Neuron (in vitro differentiated cells): Measurements from ENCODE around the gene PEAK1.

Experiments
- H2AFZ ChIP-seq: one replicate; pipeline ENCODE4 v1.6.1; 2013; ENCODE audit warnings: low read depth, mild to moderate bottlenecking, inconsistent platforms, low read length, moderate library complexity
- H3K27me3 ChIP-seq: one replicate; pipeline ENCODE4 v1.6.1; 2013; ENCODE audit warnings: low read length; ENCODE audit not compliant: insufficient read depth
- H3K36me3 ChIP-seq: one replicate; pipeline ENCODE4 v1.6.1; 2013; ENCODE audit warnings: low read length; ENCODE audit not compliant: insufficient read depth
- H3K4me1 ChIP-seq: one replicate; pipeline ENCODE4 v1.6.1; 2013; ENCODE audit warnings: low read length; ENCODE audit not compliant: insufficient read depth
- H3K4me3 ChIP-seq: 2 replicates; pipeline ENCODE4 v1.5.1; 2013; ENCODE audit warnings: mild to moderate bottlenecking, low read length, moderate library complexity
- H3K9me3 ChIP-seq: one replicate; pipeline ENCODE4 v1.6.1; 2013; ENCODE audit warnings: low read length

Gene PEAK1

GRCh38 chr15:77144026-77144425, 275.9 kb downstream of the PEAK1 start:
- Histone ChIP-seq H3K4me1 (no peaks in the 10 kb centered on the region), H3K4me3 (no peak overlapping the region)

DNA sequence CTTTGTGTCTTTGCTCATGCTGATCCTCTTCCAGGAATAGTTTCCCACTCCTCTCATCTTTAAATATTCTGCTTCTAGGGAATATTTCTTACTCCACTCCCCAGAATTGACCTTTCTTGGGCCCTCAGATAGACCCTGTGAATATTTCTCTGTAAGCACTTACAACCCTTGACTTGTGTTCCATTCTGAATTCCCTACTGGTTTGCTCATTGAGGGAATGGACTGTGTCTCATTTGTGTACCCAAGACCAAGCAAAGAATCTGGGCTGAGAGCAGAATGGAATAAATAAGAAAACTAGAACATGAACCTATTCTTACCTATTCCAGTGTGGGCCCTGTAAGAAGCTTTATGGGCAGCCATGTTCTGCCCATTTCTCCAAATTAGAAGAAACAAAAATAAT, 276.3 kb downstream of the PEAK1 start:
- Histone ChIP-seq H3K36me3 (no peaks in the 10 kb centered on the region), H2AFZ (no peak overlapping the region), H3K9me3 (peaks cover 2% of the 10 kb centered on the region), H3K4me3 (no peak overlapping the region), H3K27me3 (no peaks in the 10 kb centered on the region), H3K4me1 (no peaks in the 10 kb centered on the region)

More at GRCh38 chr15:77144026-77144425, 275.9 kb downstream of the PEAK1 start:
- peaks cover 2% of the 10 kb centered on the region for H3K9me3 ChIP-seq
- H3K27me3 ChIP-seq = no peaks in the 10 kb centered on the region
- H3K36me3 ChIP-seq = no peaks in the 10 kb centered on the region
- H2AFZ ChIP-seq = no peak overlapping the region

GRCh38 chr15:77143191-77143590, 276.7 kb downstream of the PEAK1 start:
- Histone ChIP-seq H2AFZ (no peak overlapping the region), H3K4me1 (no peaks in the 10 kb centered on the region), H3K9me3 (peaks cover 2% of the 10 kb centered on the region), H3K36me3 (no peaks in the 10 kb centered on the region), H3K27me3 (no peaks in the 10 kb centered on the region), H3K4me3 (no peak overlapping the region)

GRCh38 chr15:77140220-77140619, 279.7 kb downstream of the PEAK1 start:
- no peaks in the 10 kb centered on the region for H3K36me3 ChIP-seq
- peaks cover 2% of the 10 kb centered on the region for H3K9me3 ChIP-seq
- no peaks in the 10 kb centered on the region for H3K27me3 ChIP-seq
- H2AFZ ChIP-seq = no peak overlapping the region
- H3K4me3 ChIP-seq = no peak overlapping the region
- no peaks in the 10 kb centered on the region for H3K4me1 ChIP-seq

DNA sequence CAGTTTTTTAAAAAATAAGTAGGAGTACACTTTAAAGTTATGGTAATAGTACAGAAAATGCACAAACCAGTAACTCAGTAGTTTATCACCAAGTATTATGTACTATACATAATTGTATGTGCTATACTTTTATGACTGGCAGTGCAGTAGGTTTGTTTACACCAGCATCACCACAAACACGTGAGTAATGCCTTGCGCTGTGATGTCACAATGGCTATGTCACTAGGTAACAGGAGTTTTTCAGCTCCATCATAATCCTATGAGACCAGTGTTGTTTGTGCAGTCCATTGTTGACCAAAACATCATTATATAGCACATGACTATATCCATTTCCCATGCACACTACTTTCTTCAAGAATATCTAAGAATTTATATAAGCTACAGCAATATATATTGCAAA, 280.6 kb downstream of the PEAK1 start:
- Histone ChIP-seq H3K4me1 (no peaks in the 10 kb centered on the region), H3K27me3 (no peaks in the 10 kb centered on the region), H3K9me3 (peaks cover 2% of the 10 kb centered on the region), H3K4me3 (no peak overlapping the region), H3K36me3 (no peaks in the 10 kb centered on the region), H2AFZ (no peak overlapping the region)

DNA sequence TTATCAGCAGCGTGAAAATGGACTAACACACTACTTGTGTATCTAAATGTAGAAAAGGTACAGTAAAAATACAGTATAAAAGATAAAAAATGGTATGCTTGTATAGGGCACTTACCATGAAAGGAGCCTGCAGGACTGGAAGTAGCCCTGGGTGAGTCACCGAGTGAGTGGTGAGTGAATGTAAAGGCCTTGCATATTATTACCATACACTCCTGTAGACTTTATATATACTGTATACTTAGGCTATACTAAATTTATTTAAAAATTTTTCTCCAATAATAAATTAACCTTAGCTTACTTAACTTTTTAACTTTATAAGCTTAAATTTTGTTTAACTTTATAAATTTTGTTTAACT, 281.8 kb downstream of the PEAK1 start:
- Histone ChIP-seq H3K4me3 (no peak overlapping the region), H3K27me3 (no peaks in the 10 kb centered on the region), H3K9me3 (peaks cover 2% of the 10 kb centered on the region), H3K4me1 (no peaks in the 10 kb centered on the region), H3K36me3 (peaks cover 4% of the 10 kb centered on the region), H2AFZ (no peak overlapping the region)

- Histone ChIP-seq H3K4me3 (no peak overlapping the region), H3K4me1 (no peaks in the 10 kb centered on the region), H3K27me3 (no peaks in the 10 kb centered on the region), H3K9me3 (peaks cover 2% of the 10 kb centered on the region), H3K36me3 (peaks cover 6% of the 10 kb centered on the region), H2AFZ (no peak overlapping the region)
Observed at GRCh38 chr15:77135181-77135580, 284.7 kb downstream of the PEAK1 start.

DNA sequence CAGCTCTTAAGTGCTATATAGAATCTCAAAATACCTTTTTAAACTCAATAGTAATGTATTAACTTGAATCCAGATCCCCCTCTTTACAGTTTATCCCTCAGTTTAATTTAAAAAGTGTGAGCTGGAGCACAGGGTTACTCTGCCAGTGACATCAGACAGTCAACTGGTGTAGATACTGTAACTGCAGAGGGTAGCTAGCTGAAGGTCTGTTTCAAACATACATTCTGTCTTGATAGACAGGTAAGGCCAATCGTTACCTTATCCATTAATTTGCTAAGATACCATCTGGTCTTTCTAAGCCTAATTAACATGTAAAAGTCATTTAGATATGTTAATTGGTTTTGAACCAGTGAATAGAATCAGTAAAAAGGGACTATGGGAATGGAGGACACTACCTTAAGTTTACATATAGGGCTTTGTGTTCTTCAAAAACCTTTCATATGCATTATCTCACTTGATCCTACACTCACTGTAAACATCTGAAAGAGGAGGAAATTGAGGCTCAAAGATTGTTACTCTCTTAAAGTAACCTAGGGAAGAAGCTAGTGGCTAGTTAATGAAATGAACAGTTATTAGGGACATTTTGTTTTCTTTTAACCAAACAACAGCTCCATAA, 289.5 kb downstream of the PEAK1 start:
- no peak overlapping the region for H3K4me3 ChIP-seq
- no peak overlapping the region for H2AFZ ChIP-seq
- peaks cover 6% of the 10 kb centered on the region for H3K36me3 ChIP-seq
- no peaks in the 10 kb centered on the region for H3K27me3 ChIP-seq
- no peaks in the 10 kb centered on the region for H3K4me1 ChIP-seq
- no peaks in the 10 kb centered on the region for H3K9me3 ChIP-seq

GRCh38 chr15:77127626-77128025, 292.3 kb downstream of the PEAK1 start:
- H3K4me3 ChIP-seq = no peak overlapping the region
- H3K27me3 ChIP-seq = no peaks in the 10 kb centered on the region
- no peak overlapping the region for H2AFZ ChIP-seq
- H3K4me1 ChIP-seq = no peaks in the 10 kb centered on the region
- no peaks in the 10 kb centered on the region for H3K9me3 ChIP-seq
- no peaks in the 10 kb centered on the region for H3K36me3 ChIP-seq

DNA sequence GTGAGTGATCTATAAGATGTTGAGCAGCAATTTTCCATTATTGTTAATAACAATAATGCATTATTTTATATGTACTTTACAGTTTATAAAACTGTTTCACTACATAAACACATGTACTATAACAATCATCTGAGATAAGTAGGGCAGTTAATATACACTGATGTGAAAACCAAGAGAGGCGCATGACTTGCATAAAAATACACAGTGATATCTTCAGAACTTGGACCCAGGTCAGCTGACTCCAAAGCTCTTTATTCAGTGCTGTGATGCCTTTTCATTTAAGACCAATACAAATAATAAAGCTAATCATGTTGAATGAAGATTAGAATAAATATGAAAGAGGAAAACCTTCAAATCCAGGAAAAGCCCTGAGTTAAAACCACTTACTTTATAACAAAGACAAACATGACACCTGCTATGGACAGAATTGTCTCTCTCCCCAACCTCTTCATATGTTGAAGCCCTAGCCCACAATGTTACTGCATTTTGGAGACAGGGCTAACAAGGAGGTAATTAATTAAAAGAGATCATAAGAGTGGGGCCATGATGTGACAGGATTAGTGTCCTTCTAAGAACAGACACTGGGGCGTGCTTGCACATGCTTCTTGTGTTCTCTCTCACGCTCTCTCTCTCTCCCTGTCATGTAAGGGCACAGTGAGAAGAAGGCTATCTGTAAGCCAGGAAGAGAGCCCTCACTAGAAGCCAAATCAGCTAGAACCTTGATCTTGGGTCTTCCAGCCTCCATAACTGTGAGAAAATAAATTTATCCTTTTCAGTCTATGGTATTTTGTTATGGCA, 293.2 kb downstream of the PEAK1 start:
- Histone ChIP-seq H2AFZ (no peak overlapping the region), H3K4me3 (no peak overlapping the region)

DNA sequence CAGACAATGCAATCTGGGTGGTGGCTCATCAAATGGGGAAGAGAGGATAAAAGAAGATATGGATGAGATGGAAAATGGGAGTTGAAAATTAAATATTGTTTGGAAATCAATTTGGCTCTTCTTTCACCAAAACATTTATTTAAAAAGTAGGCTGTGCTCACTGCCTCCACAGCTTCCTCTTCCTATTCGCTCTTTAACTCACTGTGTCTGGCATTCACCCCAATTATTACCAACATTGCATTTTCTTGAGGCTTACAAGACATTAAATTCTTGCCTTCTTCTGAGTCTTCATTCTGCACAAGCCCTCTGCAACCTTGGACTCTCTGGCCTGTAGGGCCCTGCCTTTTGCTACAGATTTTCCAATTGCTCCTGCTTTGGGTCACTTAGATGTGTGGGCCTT, 296.1 kb downstream of the PEAK1 start:
- Histone ChIP-seq H3K36me3 (no peaks in the 10 kb centered on the region), H3K4me1 (no peaks in the 10 kb centered on the region), H3K9me3 (no peaks in the 10 kb centered on the region), H3K4me3 (no peak overlapping the region), H3K27me3 (no peaks in the 10 kb centered on the region), H2AFZ (no peak overlapping the region)

More for the DNA sequence above, 293.2 kb downstream of the PEAK1 start:
- H3K27me3 ChIP-seq = no peaks in the 10 kb centered on the region
- no peaks in the 10 kb centered on the region for H3K9me3 ChIP-seq
- H3K36me3 ChIP-seq = no peaks in the 10 kb centered on the region
- no peaks in the 10 kb centered on the region for H3K4me1 ChIP-seq

DNA sequence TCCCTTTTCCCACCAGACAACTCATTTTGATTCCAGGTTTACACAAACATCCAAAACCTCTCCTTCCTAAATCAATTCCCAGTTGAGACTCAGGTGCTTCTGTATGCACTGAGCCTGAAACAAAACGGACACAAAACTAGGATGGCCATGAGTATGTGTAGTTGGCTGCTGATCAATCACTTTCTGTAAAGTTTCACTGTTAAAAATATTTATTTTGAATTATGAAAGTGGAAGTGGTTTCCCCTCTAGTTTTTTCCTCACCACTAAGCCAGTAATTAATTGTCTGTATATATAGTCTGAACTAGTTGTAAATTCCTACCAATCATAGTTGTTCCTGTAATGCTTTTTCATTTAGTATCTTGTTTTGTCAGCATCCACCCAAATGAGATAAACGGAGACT, 297.3 kb downstream of the PEAK1 start:
- Histone ChIP-seq H3K9me3 (no peaks in the 10 kb centered on the region), H3K27me3 (no peaks in the 10 kb centered on the region), H3K4me3 (no peak overlapping the region), H3K4me1 (no peaks in the 10 kb centered on the region), H3K36me3 (no peaks in the 10 kb centered on the region), H2AFZ (no peak overlapping the region)

DNA sequence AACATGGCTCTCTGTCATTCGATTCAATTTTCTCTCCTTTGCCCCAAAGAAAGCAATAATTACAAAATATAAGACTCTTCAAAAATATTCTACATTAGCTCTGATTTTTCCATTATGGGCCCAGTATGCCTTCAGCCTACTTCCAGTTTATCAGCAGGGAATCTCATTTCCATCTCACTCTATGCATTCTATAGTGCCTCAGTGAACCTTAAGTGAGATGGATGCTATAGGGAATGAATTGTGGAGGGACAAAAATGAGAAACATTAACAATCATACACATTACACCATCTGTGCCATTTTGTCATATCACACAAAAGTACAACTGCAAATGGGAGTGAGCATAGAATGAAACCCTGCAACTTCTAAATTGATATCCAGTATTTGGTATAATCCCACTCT, 298.3 kb downstream of the PEAK1 start:
- Histone ChIP-seq H3K4me3 (no peak overlapping the region), H3K9me3 (no peaks in the 10 kb centered on the region), H2AFZ (no peak overlapping the region), H3K36me3 (no peaks in the 10 kb centered on the region), H3K4me1 (no peaks in the 10 kb centered on the region), H3K27me3 (no peaks in the 10 kb centered on the region)

DNA sequence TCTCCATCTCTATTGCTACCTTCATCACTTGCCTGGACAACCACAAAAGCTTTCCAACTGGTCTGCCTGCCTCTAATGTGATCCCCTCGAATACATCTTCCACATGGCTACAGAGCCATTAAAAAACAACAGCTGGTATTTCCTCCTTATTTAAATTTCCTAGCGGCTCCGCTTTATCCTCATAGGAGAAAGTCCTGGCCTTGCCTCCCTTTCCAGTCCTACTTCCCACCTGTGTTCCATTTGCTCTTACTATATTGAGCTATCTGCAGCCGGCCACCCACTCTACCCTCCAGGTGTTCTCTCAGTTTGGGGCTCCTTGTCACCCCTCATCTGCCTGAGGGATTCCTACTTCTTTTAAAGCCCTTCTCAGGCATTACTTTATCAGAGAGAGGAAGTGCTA, 299.3 kb downstream of the PEAK1 start:
- Histone ChIP-seq H2AFZ (no peak overlapping the region), H3K36me3 (no peaks in the 10 kb centered on the region)

More for the DNA sequence above, 299.3 kb downstream of the PEAK1 start:
- no peaks in the 10 kb centered on the region for H3K27me3 ChIP-seq
- H3K9me3 ChIP-seq = no peaks in the 10 kb centered on the region
- no peaks in the 10 kb centered on the region for H3K4me1 ChIP-seq
- no peak overlapping the region for H3K4me3 ChIP-seq
